AG09309 (cell line): ENCODE data around the gene LRP2.

ENCODE experiments used
- DNase-seq: peaks from one replicate; pipeline ENCODE4 v3.0.0-alpha.2; 2010; ENCODE audit warnings: low read depth
- H3K4me3 ChIP-seq: 2 replicates; pipeline ENCODE4 v1.5.1; 2011; ENCODE audit warnings: mild to moderate bottlenecking, low read depth, low read length, moderate library complexity; ENCODE audit not compliant: control insufficient read depth
- TF ChIP-seq, protein P1 (sequence below): IDR thresholded peaks from 2 replicates; pipeline ENCODE4 v1.5.1; 2011; ENCODE audit warnings: mild to moderate bottlenecking, low read depth, low read length, inconsistent platforms; ENCODE audit not compliant: insufficient read depth, control insufficient read depth; ENCODE audit errors: missing control alignments

Gene LRP2

GRCh38 chr2:169184074-169184473, 178.3 kb downstream of the LRP2 start:
- TF ChIP-seq, protein P1, sequence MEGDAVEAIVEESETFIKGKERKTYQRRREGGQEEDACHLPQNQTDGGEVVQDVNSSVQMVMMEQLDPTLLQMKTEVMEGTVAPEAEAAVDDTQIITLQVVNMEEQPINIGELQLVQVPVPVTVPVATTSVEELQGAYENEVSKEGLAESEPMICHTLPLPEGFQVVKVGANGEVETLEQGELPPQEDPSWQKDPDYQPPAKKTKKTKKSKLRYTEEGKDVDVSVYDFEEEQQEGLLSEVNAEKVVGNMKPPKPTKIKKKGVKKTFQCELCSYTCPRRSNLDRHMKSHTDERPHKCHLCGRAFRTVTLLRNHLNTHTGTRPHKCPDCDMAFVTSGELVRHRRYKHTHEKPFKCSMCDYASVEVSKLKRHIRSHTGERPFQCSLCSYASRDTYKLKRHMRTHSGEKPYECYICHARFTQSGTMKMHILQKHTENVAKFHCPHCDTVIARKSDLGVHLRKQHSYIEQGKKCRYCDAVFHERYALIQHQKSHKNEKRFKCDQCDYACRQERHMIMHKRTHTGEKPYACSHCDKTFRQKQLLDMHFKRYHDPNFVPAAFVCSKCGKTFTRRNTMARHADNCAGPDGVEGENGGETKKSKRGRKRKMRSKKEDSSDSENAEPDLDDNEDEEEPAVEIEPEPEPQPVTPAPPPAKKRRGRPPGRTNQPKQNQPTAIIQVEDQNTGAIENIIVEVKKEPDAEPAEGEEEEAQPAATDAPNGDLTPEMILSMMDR: no peak
- H3K4me3 ChIP-seq: no peak overlapping the region
- no peak for DNase-seq

DNA sequence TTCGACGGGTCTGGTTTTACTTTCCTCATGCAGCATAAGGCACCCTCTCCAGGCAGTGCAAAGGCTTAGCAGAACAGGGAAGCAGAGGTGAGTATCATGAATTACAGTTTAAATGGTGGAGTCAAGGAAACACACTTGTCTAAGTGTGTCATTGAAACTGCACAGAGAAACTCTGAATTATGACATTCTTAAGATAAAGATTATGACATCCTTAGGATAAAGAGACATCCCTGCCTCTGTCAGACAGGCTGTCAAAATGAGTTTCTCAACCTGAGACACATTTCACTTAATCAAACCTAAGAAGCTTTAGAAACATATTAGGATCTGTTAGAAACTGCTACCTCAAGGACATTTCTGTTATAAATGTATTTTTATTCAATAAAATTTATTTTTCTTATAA, 179.8 kb downstream of the LRP2 start:
- DNase-seq: no peak
- H3K4me3 ChIP-seq: no peak overlapping the region
- TF ChIP-seq, protein P1: no peak

DNA sequence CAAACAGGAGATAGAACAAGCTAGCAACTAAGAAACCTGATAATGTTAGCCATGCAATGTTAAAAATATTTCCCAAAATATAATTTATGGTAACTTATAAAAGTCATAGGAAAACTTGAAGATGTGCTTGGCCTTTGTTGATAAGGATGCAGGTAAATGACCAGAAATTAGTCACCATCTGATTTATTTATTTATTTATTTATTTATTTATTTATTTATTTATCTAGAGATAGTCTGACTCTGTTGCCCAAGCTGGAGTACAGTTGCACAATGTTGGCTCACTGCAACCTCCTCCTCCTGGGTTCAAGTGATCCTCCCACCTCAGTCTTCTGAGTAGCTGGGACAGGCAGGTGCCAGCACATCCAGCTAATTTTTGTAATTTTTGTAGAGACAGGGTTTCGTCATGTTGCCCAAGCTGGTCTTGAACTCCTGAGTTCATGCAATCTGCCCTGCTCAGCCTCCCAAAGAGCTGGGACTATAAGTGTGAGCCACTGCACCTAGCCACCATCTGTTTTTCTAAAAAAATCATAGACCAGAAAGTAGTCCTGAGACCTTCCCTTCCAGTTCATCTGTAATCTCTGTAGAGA, 183.4 kb downstream of the LRP2 start:
- TF ChIP-seq, protein P1: no peak
- DNase-seq: no peak
- no peak overlapping the region for H3K4me3 ChIP-seq

GRCh38 chr2:169178364-169178763, 184.0 kb downstream of the LRP2 start:
- no peak for DNase-seq
- TF ChIP-seq, protein P1: no peak
- no peak overlapping the region for H3K4me3 ChIP-seq

GRCh38 chr2:169175112-169175511, 187.2 kb downstream of the LRP2 start:
- TF ChIP-seq, protein P1: no peak

DNA sequence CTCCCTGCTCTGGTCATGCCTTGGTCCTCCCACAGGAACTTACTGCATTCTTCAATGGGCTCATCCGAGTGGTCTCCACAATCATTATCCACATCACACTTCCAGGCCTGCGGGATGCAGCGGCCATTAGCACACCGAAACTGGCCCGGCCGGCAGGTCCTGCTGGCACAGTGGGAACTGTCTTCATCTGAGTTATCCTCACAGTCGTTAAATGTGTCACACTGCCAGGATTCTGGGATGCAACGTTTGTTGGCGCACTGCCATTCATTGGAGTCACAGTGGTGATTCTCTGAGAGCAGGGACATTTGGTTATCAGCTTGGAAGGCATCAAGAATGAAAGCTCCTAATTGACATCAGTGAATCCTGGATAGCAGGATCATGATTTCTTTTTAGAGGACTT, 188.5 kb downstream of the LRP2 start:
- TF ChIP-seq, protein P1: no peak
- DNase-seq: no peak

More at GRCh38 chr2:169175112-169175511, 187.2 kb downstream of the LRP2 start:
- H3K4me3 ChIP-seq: no peak overlapping the region
- DNase-seq: no peak

More for the DNA sequence above, 188.5 kb downstream of the LRP2 start:
- H3K4me3 ChIP-seq: no peak overlapping the region
